Hematopoietic multipotent progenitor cell (in vitro differentiated cells): ENCODE data around the gene UBE2I. TPM values are rescaled to one million over a fixed set of nuclear protein-coding genes. Genes with fewer than 3 reads are reported as not detected.
"Not testable (repeated sequence)": the region's sequence is repeated elsewhere in the genome, so short reads cannot be mapped to it uniquely, and the experiment has no call there.

Source experiments
- DNase-seq, 3 donors: peaks; one replicate each; pipeline ENCODE4 v3.0.0-alpha.2; 2011 to 2015; ENCODE audit warnings: low read depth in 2 of 3, low spot score in 2 of 3
- total RNA-seq: library from RNA; depleted of rRNA; stranded (reverse); fragments of >200 nt; gene quantifications from one replicate; pipeline ENCODE4 v1.2.3, GENCODE V29; 2012

UBE2I gene
- total RNA-seq, 1 donor, result 67.6 TPM

DNA sequence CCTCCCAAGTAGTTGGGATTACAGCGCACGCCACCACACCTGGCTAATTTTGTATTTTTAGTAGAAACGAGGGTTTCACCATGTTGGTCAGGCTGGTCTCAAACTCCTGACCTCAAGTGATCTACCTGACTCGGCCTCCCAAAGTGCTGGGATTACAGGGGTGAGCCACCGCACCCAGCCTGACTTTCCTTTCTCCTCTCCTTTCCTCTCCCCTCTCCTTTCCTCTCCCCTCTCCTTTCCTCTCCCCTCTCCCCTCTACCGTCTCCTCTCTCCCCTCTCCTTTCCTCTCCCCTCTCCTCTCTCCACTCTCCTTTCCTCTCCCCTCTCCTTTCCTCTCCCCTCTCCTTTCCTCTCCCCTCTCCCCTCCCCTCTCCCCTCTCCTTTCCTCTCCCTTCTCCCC, 17.2 kb upstream of the UBE2I start:
- not testable (repeated sequence) for DNase-seq

DNA sequence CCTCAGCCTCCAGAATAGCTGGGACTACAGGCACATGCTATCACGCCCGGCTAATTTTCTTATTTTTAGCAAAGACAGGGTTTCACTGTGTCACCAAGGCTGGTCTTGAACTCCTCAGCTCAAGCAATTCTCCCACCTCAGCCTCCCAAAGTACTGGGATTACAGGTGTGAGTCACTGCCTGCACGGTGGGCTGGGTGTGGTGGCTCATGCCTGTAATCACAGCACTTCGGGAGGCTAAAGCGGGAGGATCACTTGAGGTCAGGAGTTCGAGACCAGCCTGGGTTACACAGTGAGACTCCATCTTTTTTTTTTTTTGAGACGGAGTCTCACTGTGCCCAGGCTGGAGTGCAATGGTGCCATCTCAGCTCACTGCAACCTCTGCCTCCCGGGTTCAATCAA, 16.6 kb upstream of the UBE2I start:
- not testable (repeated sequence) for DNase-seq

DNA sequence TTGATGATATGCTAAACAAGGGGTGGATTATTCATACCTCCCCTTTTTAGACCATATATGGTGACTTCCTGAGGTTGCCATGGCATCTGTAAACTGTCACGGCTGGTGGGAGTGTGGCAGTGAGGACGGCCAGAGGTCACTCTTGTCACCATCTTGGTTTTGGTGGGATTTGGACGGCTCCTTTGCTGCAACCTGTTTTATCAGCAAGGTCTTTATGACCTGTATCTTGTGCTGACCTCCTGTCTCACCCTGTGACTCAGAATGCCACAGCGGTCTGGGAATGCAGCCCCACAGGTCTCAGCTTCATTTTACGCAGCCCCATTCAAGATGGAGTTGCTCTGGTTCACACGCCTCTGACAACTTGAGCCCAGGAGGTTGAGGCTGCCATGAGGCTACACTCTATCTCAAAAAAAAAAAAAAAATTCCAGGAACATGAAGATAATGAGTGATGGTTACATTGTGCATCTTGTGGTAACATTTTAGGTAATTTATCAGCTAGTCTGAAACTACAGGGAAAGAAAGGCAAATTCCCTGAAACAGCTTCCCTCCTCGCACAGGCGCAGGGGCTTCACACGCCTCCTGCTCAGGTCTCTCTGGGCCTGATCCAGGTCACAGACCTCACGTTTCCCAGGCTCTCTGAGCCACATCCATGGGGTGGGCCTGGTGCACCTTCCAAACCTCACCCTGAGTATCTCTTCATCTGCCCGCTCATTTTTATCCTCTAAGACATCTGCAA, 15.3 kb upstream of the UBE2I start:
- no peak for DNase-seq

DNA sequence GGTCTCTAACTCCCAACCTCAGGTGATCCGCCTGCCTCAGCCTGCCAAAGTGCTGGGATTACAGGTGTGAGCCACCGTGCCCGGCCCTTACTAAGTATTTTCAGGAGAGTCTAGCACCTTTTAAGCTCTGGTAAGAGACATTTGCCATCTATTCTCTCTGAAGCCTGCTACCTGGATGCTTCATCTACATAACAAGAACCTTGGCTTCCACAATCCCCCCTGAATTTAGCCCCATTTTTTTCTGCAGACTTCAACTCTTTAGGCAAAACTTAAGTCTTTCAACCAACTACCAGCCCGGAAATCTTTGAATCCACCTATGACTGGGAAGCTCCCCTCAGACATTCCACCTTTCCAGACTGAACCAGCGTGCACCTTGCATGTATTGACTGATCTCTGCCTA, 14.0 kb upstream of the UBE2I start:
- no peak for DNase-seq

DNA sequence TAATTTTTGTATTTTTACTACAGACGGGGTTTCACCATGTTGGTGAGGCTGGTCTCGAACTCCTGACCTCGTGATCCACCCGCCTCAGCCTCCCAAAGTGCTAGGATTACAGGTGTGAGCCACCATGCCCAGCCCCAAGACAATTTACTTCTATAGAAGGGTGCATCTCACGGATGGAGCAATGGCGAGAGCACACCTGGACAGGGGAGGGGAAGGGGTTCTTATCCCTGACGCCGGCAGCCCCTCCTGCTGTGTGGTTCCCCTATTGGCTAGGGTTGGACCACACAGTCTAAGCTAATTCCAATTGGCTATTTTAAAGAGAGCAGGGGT, 12.8 kb upstream of the UBE2I start:
- not testable (repeated sequence) for DNase-seq

DNA sequence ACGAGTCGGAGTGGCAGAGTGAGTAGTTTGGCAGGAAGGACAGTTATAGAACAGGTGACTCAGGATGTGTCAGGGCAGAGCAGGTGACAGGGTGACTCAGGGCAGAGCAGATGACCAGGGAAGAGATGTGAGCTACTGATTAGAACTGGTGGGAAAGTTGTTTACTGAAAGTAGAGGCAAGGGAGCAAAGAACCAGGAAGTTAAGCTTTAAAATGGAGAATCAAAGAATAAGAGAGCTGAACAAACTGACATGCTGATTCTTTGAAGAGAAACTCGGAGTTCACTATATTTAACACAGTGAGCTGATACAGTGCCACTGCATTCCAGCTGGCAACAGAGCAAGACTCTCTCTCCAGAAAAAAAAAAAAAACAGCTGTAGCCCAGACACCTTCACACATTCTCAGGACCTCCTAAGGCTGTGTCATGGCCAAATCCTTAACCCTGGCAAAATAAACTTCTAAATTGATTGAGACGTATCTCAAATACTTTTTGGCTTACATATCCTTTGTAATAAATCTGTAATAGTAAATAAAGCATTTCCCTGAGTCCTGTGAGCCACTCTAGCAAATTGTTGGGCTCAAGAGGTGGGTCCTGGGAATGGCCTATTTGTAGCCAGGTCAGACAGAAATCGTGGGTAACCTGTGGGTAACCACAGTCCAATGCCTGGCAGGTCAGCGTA, 12.3 kb upstream of the UBE2I start:
- no peak for DNase-seq

DNA sequence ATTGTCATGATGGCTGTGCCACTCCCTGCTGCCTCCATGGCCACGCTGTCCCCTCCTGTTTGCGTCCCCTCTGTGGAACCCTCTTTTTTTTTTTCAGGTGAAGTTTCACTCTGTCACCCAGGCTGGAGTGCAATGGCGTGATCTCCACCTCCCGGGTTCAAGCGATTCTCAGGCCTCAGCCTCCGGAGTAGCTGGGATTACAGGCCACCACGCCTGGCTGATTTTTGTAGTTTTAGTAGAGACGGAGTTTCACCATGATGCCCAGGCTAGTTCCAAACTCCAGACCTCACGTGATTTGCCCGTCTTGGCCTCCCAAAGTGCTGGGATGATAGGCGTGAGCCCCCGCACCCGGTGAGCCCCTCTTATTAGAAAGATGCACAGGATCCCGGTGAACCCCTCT, 11.0 kb upstream of the UBE2I start:
- no peak for DNase-seq

DNA sequence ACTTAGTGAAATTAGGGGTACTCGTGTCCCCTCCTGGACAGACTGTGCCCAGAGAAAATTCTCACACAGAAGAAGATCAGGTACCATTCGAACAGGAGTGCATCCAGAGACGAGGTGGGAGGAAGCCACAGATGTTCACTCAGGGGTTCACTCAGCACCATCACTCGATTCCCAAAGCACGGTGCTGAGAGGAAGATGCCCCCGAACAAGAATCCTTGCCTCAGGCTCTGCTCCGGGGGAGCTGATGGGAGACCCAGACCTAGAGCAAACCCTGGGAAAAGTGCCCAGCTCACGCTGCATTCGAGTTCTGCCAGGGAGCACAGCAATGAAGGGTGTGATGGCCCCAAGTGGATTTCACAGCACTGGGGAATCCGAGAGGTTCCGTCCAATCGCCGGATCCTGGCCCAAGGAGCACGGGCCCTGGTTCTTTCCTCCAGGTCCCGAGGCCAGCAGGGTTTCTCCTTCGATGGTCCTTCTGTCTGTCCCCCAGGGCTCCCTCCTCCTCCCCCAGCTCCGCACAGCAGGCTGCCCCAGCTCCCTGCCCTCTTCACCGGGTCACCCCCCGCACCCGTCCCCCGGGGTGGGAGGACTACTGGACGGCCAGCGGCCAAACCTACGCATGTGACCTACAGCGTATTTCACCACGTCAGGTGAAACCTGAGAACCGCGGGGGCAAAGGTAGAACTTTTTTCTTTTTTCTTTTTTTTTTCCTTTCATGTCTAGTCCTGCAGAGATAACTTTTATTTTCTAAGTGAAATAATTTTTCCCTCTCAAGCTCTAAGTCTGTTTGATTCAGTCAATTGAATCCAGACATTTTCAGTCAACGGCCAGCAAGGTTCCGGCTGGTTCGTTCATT, 10.2 kb upstream of the UBE2I start:
- DNase-seq, result no peak

DNA sequence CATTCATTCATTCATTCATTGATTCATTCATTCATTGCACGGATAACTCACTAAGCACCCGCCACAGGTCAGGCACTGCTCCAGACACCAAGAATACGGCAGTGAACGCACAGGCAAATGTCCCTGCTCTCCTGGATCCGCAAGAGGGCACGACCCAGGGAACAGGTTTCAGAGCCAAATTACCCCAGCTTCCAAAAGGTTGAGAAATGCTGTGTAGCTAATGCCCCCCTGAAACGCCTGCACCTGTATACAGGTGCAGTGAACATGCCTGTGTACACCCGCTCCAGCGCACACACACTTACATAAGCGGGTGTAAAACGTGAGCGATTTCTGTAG, 9.6 kb upstream of the UBE2I start:
- no peak for DNase-seq

DNA sequence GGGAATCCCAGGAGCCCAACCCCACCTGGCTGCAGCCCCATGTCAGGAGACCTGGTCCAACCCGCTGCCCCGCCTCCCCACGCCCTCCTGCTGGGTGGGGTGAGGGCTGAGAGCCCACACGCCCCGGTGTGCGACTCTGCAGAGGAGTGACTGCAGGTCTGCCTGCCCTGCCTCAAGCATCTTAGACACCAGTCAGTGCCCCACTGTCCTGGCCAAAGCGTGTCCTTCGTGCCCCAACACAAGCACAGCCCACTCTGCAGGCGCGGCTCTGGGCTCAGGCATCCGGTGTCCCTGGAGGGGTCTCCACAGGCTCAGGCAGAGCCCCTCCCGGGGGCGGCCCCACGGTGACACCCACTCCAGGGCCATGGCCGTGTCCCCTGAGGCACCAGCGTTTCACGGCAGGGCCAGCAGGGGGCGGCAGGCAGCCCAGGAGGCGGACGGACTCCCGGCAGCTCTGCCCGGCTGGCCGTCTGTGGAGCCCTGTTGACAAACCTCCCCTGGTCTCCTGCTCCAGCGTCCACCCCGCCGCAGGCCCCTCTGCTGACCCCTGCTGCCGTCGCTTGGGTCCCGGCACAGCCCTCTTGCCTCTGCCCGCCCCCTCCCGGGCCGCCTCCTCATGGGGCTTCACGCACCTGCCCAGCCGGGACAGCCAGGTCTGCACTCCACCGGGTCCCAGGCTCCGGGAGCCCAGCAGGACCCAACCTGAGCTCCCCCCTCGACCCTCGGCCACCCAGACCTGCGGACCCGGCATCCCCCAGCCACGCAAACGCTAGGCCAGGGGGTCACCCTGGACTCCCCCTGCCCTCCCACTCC, 8.6 kb upstream of the UBE2I start:
- DNase-seq, result peak; percentile 37 to 71 (median 58)

DNA sequence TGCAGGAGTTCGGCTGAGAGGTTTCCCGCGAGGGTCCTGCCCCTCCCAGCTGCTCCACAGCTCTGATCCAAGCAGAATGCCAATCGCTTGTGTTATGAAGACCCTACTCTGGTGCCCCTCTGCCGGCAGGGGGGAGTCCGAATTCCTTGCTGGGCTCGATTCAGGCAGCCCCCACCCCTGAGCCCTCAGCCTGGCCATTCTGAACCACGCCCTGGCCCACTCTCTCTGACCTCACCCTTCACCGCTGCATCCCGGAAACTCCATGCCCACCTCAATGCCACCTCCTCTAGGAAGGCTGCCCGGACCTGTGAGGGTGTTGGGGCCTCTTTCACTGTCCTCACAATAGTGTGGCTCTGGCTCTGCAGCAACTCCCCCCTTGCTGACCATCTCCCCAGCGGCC, 7.9 kb upstream of the UBE2I start:
- DNase-seq, result no peak

DNA sequence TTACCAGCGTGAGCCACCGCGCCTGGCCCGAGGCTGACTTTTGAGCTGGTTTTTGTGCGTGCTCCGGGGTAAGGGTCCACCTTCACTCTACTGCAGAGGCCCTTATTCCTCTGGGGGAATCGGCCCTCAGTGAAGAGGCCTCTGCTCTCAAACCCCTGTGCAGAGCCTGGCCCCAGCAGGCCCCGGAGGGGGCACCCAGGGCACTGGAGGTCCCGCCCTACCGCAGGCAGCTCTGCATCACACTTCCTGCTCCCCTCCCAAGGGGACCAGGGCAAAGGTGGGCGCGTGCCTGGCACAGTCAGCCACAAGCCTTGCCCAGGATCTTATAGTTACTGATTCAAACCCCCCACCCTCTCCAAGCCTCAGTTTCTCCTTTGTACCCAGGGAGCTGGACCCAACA, 3.6 kb upstream of the UBE2I start:
- DNase-seq, result no peak

DNA sequence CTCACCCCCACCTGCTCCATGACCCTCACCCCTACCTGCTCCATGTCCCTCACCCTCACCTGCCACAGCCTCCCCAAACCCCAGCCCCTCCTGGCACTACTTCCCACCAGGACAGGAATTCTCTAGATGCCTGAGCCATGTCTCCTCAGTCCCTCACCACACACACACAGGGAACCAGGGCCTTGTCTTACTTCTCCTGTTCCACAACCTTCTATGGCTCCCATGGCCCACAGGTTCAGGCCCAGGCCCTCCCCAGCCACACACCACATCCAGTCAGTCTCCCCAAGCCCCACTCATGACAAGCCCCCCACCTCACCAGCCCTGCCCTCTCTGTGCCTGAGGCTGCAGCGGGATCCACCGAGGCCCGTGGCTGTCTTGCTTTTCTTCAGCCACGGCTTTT, 3.1 kb upstream of the UBE2I start:
- no peak for DNase-seq

DNA sequence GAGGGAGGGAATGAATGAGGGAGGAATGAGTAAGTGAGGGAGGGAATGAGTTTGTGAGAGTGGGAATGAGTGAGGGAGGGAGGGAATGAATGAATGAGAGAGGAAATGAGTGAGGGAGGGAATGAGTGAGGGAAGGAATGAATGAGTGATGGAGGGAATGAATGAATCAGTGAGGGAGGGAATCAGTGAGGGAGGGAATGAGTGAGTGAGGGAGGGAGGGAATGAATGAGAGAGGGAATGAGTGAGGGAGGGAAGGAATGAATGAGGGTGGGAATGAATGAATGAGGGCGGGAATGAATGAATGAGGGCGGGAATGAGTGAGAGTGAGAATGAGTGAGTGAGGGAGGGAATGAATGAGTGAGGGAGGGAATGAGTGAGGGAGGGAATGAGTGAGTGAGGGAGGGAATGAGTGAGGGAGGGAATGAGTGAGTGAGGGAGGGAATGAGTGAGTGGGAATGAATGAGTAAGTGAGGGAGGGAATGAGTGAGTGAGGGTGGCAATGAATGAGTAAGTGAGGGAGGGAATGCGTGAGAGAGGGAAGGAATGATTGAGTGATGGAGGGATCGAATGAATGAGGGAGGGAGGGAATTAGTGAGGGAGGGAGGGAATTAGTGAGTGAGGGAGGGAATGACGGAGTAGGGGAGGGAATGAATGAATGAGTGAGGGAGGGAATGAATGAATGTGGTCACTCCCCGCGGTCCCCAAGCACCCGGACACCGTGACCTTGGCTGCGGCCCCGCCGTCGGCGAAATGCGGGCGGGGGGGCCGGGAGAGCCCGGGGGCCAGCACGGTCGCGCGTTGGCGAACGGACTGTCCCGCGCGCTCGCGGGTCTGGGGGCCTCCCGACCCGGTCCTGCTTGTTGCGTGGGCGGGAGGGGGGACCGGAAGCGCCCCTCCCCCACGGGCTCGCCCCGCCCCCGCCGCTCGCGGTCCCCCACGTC, 1.1 kb upstream of the UBE2I start:
- DNase-seq, result peak in 1 of 3 donors; percentile 67

DNA sequence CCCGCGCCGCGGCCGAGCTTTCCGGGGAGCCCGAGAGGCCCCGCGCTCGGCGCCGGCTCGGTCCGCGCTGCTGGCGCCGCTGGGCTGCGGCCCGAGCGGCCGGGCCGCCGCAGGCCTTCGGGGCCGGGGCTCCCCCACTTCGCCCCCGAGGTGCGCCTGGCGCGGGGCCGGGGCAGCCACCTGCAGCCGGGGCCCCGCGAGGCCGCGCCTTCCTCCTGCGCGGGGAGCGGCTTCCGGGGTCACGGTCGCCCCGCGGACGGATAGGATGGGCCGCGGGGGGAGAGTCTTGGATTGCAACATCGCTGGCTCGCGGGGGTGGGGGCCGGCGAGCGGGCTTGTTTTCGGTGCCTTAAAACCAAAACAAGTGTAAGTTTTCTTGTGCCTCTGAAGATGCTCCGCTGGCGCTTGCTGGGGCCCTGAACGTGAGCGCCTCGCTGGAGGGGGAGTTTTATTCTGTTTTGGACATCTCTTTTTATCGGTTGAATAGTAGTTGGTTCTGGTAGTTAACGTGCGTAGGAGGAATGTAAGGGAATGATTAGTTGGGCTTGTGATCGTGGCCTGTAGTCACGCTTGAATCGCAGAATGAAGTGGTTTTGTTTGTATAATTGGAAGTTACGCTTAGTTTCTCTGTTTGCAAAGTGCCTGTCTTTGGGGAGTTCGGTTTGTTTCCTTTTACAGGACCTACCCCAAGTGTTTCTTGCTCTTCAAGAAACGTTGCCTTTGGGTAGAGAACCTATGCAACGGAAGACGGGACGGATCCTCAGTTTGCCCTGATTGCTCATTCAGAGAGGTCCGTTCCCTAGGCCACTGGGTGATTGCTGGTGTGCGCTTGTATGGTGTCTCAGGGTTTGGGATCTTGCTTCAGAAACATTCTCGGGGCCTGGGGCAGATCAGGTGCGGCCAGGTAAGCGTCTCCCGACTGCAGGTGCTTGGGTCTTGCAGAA, 724 bp downstream of the UBE2I start:
- peak in 1 of 3 donors; percentile 36 for DNase-seq

DNA sequence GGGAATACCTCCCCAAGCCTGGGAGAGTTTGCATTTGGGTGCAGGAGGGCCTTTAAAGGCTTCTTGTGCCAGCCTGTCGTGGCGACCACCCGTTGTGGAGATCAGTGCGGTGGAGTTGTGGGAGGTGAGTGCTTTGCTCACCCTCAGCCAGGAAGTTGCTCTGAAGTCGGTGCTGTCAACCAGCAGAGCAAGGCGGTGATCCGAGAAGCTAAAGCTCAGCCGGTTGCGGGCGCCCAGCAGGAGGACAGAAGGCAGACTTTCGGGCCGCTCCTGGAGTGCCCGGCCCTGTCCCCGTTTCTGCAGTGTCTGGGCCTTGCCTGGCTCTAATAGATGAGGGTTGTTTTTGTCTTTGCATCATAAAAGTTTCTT, 1.4 kb downstream of the UBE2I start:
- no peak for DNase-seq

DNA sequence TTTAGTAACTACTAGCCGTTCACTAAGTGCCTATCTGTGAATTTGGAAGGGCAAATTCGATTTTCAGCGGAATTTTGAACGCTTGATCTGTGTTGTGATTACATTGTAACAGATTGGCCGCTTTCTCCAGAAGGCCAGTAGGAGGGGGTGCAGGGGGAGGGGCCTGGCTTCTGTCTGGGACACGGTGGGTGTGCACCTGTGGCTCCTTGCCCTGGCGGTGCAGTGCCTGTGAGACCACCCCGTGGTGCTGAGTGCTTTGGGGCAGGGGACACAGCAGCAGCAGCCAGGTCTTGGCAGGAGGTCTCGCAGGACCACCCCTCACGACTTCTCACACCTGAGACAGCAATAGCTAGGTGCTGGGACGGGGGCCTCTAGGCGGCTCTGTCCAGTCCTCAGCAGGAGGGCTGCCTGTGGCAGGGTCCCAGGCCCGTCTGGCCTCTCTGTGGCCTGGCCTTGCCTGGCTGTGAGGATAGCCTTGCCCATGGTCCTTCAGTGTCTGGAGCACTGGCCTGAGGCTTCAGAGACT, 1.8 kb downstream of the UBE2I start:
- DNase-seq, result no peak

DNA sequence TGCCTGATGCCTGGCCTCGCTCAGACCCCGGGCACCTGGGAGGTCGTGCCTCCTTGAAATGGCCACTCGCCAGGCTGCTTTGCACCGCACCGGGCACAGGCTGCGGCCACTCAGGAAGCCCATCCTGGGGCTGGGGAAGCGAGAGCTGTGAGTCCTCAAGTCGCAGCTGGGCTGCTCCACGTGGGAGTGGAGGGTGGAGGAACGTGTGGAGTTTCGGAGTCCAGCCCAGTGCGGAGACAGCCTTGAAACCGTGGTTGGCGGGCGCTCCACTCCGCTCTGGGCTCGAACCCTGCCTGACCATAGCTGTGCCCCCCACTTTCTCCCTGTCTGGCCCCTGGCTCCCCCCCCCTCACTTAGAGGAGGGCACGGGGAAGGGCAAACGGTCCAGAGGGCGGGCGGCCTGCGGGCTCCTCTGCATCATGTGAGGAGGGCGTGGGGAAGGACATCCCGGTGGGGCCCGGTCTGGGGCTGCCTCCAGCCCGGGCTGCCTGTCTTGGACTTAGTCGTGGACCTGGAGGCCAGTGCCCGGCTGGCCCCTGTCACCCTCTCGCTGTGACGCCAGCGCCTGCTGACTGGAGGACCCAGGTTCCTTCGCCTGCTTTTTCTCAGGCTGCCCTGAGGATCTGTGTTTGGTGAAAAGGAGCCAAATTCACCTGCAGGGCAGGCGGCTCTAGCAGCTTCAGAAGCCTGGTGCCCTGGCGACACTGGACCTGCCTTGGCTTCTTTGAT, 2.5 kb downstream of the UBE2I start:
- no peak for DNase-seq
